Glutamatergic neuron (in vitro differentiated cells): ENCODE data around the gene PERM1. TPM values are rescaled to one million over a fixed set of nuclear protein-coding genes. Genes with fewer than 3 reads are reported as not detected.

Experiments
- DNase-seq: peaks from one replicate; pipeline ENCODE4 v3.0.0; 2022
- H3K27ac Mint-ChIP-seq: one replicate; pipeline ENCODE4 v1.8.0; 2020; ENCODE audit warnings: mild to moderate bottlenecking, mixed read lengths, inconsistent platforms; ENCODE audit not compliant: unreplicated experiment
- H3K27me3 Mint-ChIP-seq: one replicate; pipeline ENCODE4 v1.8.0; 2020; ENCODE audit warnings: mild to moderate bottlenecking, moderate library complexity, mixed read lengths, inconsistent platforms; ENCODE audit not compliant: unreplicated experiment
- H3K36me3 Mint-ChIP-seq: one replicate; pipeline ENCODE4 v1.8.0; 2020; ENCODE audit warnings: mild to moderate bottlenecking, mixed read lengths, inconsistent platforms; ENCODE audit not compliant: unreplicated experiment
- H3K4me1 Mint-ChIP-seq: one replicate; pipeline ENCODE4 v1.8.0; 2020; ENCODE audit warnings: mild to moderate bottlenecking, low read depth, mixed read lengths, inconsistent platforms; ENCODE audit not compliant: unreplicated experiment
- H3K4me3 Mint-ChIP-seq: one replicate; pipeline ENCODE4 v1.8.0; 2020; ENCODE audit warnings: mild to moderate bottlenecking, mixed read lengths, inconsistent platforms; ENCODE audit not compliant: unreplicated experiment
- H3K9me3 Mint-ChIP-seq: one replicate; pipeline ENCODE4 v1.8.0; 2020; ENCODE audit warnings: mild to moderate bottlenecking, moderate library complexity, mixed read lengths, inconsistent platforms; ENCODE audit not compliant: unreplicated experiment
- CTCF ChIP-seq: fragments of 200-600 bp; sonication (generic); IDR thresholded peaks from one replicate; pipeline ENCODE4 v1.5.0; 2021; ENCODE audit not compliant: partially characterized antibody, unreplicated experiment
- total RNA-seq: library from RNA; stranded (reverse); fragmentation: NEBNext Ultra II Directional; extraction: Animal tissue kit (Norgen Biotek cat#: 25700); gene quantifications from one replicate; pipeline ENCODE4 v1.2.1, GENCODE V29; 2021; ENCODE audit not compliant: unreplicated experiment

PERM1 gene
- total RNA-seq, 1 donor from 2014 or later = 0.32 TPM

- Mint-ChIP-seq H3K4me1 (peaks cover 11% of the 10 kb centered on the region), H3K27ac (peak overlapping the region; percentile 22)
Observed at GRCh38 chr1:1022302-1023009, 40.6 kb upstream of the PERM1 start.

GRCh38 chr1:1021920-1022259 is 40.0 kb upstream of the PERM1 start:
- Mint-ChIP-seq H3K27ac (no peak overlapping the region), H3K9me3 (peaks cover 17% of the 10 kb centered on the region), H3K4me3 (peak overlapping the region; percentile 85), H3K4me1 (peaks cover 15% of the 10 kb centered on the region), H3K27me3 (peaks cover 7% of the 10 kb centered on the region), H3K36me3 (no peaks in the 10 kb centered on the region)
- no peak for TF ChIP-seq CTCF
- DNase-seq = peak; percentile 12

More at GRCh38 chr1:1022302-1023009, 40.6 kb upstream of the PERM1 start:
- peaks cover 14% of the 10 kb centered on the region for H3K9me3 Mint-ChIP-seq
- peak overlapping the region; percentile 85 for H3K4me3 Mint-ChIP-seq
- peaks cover 6% of the 10 kb centered on the region for H3K27me3 Mint-ChIP-seq
- no peak for TF ChIP-seq CTCF
- DNase-seq = peak; percentile 22
- H3K36me3 Mint-ChIP-seq = no peaks in the 10 kb centered on the region

GRCh38 chr1:1021010-1021919 is 39.4 kb upstream of the PERM1 start:
- DNase-seq = peak; percentile 62

GRCh38 chr1:1020415-1021009 is 38.6 kb upstream of the PERM1 start:
- Mint-ChIP-seq H3K4me3 (peak overlapping the region; percentile 85), H3K9me3 (peaks cover 14% of the 10 kb centered on the region), H3K36me3 (no peaks in the 10 kb centered on the region), H3K4me1 (peaks cover 12% of the 10 kb centered on the region), H3K27me3 (peaks cover 7% of the 10 kb centered on the region), H3K27ac (no peak overlapping the region)
- peak; percentile 57 for DNase-seq
- TF ChIP-seq CTCF = no peak

More at GRCh38 chr1:1021010-1021919, 39.4 kb upstream of the PERM1 start:
- Mint-ChIP-seq H3K9me3 (peaks cover 17% of the 10 kb centered on the region), H3K4me3 (peak overlapping the region; percentile 85), H3K4me1 (peaks cover 15% of the 10 kb centered on the region), H3K36me3 (no peaks in the 10 kb centered on the region), H3K27me3 (peaks cover 7% of the 10 kb centered on the region), H3K27ac (peak overlapping the region; percentile 73)
- no peak for TF ChIP-seq CTCF
